ENCODE results near the gene CPVL.

Gene CPVL
- 0.37 to 1.4 (median 0.64) reads per million in 4 experiments for total RNA-seq

DNA sequence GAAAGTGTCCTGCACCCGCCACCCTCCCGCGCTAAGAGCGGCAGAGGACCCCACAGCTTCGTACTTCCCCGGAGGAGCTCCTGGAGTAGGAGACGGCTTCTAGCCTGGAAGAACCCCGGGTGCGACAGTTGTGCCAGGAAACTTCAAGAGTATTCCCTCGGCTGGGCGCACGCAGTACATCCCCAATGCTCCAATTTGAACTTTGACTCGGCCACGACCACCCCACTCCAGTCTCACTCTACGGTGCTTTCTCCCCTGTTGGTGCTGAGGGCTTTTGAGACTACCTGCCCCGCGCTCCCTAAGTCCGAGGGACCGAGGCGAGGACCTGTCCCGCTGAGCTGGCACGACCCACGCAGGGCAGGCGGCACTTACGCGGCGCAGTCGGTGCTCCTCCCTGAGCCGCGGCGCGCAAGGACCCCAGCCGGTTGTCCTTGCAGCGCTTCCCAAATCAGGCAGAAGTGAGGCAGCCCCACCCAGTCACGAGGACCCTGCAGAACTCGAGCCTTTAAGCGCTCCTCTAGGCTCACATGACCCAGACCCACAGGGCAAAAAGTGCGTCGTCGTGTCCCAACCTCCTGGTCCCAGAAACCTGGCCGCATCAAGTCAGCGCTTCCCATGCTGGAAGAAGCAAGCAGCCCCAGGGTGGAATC lies at the start of gene CPVL:
TSS of gene CPVL (minus strand) at position 481 of the 650 bp plus-strand sequence. CDS start 25,476 bp downstream, outside the sequence.
- DNase-seq, result no peak

GRCh38 chr7:29194594-29195427 lies 48.5 kb upstream of the CPVL start, which contains the start of gene CHN2:
Gene CHN2 (plus strand): TSS chr7:29194775.
- DNase-seq, result no peak

DNA sequence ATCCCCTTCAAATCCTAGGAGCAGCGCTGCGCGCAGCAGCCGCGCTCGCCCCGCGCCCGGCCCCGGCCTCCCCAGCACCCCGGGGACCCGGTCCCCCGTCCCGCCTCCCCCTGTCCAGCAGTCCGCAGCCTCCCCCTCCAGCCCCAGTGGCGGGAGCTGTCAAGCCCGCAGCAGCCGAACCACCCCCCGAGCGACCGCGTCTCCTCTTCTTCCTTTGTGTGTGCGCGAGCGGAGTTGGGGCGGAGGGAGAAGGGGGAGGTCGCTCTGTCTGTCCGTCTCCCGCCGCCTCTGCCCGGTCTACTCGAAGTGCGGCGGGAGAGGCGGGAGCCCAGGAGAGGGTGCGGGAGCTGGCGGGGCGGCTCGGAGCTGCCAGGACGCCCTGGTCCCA lies 47.9 kb upstream of the CPVL start:
- DNase-seq, result no peak

GRCh38 chr7:29193316-29194205 lies 47.2 kb upstream of the CPVL start:
- no peak for DNase-seq

DNA sequence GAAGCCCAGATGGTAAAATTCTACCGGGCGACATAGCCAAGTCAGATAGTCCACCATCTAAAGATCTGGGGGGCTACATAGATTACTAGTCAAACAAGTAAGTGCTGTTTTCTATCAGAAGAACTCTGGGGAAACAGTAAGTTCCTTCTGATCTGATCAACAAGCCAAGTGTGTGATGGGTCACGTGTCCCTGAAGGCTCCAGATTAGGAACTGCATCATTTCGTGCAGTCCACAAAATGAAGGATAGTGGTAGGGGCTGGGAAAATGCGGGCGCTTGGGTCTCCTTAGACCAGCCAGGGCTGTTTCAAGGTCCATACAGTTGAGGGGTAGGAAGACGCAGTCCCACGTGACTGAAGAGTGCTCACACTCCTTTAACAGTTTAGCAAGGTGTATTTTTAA lies 46.5 kb upstream of the CPVL start:
- no peak for DNase-seq

DNA sequence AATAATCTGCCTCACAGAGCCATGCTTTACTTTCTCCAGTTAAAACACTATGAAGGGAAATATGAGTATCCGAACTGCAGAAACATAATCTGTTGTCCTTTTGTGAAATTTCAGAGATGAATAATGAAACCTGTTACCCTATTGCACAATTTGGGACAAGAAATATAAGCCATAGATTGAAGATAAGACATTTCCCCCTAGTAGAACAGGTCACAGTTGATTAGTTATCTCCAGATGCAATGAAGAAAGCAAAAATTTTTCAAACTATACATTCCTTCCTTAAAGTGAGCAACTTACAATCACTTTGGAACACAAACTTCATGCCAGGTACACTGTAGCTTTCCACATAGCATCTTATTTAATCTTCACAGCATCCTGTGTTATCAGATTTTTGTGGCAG lies 46.0 kb upstream of the CPVL start:
- no peak for DNase-seq

DNA sequence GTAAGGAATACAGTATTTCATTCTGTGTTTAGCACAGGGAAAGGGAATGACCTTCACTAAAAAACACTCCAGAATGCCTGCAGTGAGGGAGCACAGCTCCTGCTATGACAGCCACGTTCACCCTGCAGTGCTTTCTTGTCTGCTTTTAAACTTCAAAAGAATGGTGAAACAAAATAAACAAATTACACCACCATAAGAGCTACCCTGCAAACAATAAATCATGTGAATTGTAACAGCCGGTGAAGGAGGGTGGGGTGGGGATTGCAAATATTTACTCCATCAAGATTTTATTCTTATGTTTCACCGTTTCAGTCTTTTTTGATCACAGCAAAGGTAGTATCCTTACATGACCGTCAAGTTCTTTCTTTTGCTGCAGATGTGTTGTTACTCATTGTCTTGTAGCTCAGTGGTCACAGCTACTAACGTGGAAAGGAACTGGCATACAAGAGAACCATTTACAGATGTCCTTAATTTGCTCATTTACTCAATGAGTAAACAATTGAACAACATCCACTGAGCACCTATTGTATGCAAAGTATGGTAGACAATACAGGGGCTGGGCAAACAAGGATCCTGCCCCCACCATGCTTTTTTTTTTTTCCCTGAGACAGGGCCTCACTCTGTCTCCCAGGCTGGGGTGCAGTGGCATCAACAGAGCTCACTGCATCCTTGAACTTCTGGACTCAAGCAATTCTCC lies 44.2 kb upstream of the CPVL start:
- no peak for DNase-seq

GRCh38 chr7:29189743-29190201 lies 43.4 kb upstream of the CPVL start:
- DNase-seq, result peak; percentile 26

- no peak for DNase-seq
Measured at GRCh38 chr7:29185613-29186012, 39.3 kb upstream of the CPVL start.

GRCh38 chr7:29184599-29184998 lies 38.3 kb upstream of the CPVL start:
- DNase-seq, result no peak

DNA sequence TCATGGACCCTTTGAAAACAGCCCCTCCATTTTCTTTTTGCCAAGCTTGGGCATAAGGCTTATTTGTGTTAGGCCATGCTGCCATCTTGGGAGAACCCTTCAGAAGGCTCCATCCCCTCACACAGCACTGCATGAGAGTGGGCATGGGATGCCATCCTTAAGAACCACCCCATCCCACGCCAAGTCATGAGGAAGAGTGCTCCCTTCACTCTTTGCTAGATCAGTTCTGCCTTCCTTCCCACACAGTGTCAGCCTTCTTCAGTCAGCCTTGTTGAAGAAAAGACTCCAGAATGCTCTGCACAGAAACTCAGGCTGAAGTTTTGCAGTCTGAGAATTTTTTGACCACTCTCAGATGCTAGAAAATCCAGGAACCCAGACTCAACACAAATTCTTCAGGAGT lies 32.8 kb upstream of the CPVL start:
- DNase-seq, result no peak

DNA sequence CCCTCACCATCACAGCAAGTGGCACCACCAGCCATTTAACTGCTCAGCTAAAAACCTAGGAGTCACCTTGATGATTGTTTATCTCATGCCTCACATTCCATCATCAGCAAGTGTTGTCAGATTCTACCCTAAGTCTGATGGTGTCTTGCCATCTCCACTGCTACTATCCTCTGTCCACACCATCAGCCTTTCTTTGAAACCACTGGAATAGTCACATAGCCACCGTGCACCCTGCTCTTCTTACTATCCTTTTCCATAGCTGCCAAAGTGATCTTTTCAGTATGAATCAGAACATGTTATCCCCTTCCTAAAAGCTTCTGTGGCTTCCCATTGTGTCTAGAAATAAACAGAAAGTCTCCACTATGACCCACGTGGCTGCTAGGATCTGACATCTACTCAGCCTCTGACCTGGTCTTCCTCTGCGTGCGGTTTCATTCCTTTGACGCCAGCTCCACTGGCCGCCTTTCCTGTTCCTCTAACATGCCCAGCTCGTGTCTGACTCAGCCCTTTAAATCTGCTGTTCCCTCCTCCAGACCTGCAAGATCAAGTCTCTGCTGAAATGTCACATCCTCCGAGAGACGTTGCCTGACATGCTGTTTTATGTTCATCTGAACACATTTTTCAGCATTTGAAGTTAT lies 31.7 kb upstream of the CPVL start:
- DNase-seq, result no peak

DNA sequence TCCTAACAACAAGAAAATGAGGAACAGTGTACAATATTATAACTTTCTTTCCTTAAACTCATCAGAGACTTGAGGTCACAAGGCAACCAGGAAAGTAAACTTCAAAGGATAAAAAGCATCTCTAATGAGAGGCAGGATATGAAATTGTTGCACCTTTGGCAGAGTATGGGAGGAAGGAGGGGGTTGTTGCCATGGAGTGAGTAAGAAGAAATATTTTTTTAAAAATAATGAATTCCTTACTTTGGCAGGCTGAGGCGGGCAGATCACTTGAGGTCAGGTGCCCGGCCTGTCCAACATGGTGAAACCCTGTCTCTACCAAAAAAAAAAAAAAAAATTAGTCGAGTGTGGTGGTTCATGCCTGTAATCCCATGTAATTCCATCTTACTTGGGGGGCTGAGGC lies 27.1 kb upstream of the CPVL start:
- no peak for DNase-seq

DNA sequence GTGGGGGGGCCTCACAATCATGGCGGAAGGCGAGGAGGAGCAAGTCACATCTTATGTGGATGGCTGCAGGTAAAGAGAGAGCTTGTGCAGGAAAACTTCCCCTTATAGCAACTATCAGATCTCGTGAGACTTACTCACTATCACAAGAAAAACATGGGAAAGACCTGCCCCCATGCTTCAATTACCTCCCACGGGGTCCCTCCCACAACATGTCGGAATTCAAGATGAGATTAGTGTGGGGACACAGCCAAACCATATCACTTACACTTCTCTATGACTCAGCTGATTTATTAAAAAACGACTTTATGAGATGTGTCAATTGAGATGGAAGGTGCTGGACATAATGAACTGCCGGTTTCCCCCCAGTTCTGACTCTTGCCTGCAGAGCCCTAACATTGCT lies 24.4 kb upstream of the CPVL start:
- no peak for DNase-seq

DNA sequence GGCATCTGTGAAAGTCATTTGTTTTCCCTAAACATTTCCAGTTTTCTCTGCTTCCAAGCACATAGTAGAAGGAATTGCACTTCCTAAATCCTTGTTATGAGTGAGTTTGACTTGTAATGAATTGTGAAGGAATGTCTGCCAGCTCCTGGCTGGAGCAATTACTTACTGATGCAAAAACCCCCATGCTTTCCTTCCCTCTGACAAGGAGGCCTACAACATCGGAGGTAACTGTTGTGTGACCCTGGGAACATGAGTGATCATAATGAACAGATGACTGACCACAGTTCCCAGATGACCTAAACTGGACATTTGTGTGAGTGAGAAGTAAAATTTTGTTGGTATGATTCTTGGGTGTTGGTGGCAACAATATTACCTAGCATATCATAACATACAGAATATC lies 21.4 kb upstream of the CPVL start:
- DNase-seq, result no peak

DNA sequence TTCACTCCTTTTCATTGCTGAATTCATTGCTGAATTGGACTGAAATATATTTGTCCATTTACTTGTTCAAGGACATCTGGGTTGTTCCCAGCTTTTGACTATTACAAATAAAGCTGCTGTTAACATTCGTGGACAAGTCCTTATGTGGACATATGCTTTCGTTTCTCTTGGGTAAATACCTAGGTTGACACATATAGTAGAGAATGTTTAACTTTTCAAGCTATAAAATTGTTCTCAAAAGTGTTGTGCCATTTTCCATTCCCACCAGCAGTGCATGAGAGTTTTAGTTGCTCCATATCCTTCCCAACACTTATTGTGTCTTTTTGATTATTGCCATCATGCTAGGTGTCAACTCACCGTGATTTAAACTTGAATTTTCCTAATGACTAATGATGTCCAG lies 17.5 kb upstream of the CPVL start:
- DNase-seq, result no peak

- DNase-seq, result no peak
Measured at GRCh38 chr7:29162577-29162976, 16.2 kb upstream of the CPVL start.

DNA sequence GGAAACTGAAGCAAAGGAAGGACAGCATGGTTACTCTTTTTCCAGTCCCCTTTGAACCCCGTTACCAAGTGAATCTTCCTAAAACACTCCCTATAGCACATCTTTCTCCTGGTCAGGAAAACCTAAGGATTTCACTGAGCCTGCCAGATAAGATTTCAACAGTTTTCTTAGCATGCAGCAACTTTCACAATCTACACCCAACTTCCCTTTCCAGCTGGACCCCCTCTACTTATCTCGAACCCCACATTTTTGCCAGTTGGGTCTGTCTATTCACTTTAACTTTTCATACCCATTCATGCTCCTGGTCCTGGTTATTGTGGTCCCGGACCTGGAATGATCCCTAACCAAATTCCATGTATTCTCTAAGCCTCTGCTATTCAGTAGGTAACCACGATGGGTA lies 14.9 kb upstream of the CPVL start:
- no peak for DNase-seq

DNA sequence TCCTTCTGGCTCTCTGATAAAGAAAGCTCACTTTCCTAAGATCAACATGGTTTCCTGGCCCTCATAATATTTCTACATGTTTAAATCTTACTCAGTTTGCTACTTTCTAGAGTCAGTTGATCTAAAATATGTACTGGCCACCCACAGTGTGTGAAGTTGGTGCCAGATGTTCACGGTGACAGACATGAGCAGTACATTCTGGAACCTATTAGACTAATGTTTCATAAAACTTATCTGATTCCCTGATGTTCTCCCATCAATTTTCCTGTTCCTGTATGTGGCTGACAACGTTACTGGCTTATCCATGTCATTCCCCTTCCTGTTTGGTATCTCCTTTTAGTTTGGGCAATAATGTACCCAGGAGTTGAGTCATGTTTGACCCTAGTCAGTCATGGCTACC lies 13.7 kb upstream of the CPVL start:
- no peak for DNase-seq

GRCh38 chr7:29158795-29159423 lies 12.6 kb upstream of the CPVL start:
- DNase-seq, result no peak

DNA sequence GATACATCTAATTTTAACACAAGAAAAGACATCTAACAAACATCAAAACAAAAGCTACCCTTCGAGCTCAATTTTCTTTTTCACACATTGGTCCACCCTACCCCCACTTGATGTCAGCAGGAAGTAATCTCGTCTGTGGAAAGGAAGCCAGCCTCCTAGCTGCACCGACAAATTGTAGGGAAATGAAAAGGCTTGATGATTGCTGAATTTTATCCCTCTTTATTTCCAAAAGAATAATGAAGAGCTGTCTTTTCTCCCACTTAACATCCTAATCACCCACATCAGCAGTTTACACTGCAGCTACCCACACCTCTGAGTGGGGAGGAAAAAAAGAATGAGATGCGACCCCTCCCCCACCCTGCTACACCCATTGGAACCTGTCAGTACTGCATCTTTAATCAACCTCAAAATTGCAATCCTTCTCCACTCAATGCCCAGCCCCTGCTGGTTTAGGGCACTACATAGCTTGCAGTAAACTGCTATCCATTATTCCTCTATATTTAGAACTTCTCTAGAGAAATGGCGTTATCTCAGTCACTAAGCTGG lies 10.6 kb upstream of the CPVL start:
- no peak for DNase-seq

All from effector CD8-positive, alpha-beta T cell (primary cell).